K562 (cell line): ENCODE data around the gene VPS18. TPM values are rescaled to one million over a fixed set of nuclear protein-coding genes. Genes with fewer than 3 reads are reported as not detected.

Experiments used
- BRD9 ChIP-seq: fragments of 450-650 bp; IDR thresholded peaks from 2 replicates; pipeline ENCODE4 v1.6.1; 2018; ENCODE audit warnings: low read depth; ENCODE audit not compliant: partially characterized antibody
- CAMTA2 ChIP-seq: fragments of 250-450 bp; sonication (Bioruptor Pico); conservative IDR thresholded peaks from 2 replicates; pipeline ENCODE4 v1.5.1; 2022
- CTBP1 ChIP-seq: fragments of 450-650 bp; IDR thresholded peaks from 2 replicates; pipeline ENCODE4 v1.6.1; 2016; ENCODE audit warnings: borderline replicate concordance
- ELF1 ChIP-seq: fragments of 200-800 bp; sonication (Bioruptor generic); IDR thresholded peaks from 2 replicates; pipeline ENCODE4 v1.6.1; 2016; ENCODE audit warnings: missing genetic modification characterization, missing compliant biosample characterization
- ETV1 ChIP-seq: fragments of 450-650 bp; conservative IDR thresholded peaks from 2 replicates; pipeline ENCODE4 v1.6.1; 2016; ENCODE audit warnings: missing genetic modification characterization, control low read depth, low read depth, missing compliant biosample characterization
- GABPB1 ChIP-seq: sonication (generic); formaldehyde crosslinking; IDR thresholded peaks from 2 replicates; pipeline ENCODE4 v1.8.0; 2022; ENCODE audit warnings: mild to moderate bottlenecking, missing genetic modification reagents
- KDM4B ChIP-seq, 2 experiments: fragments of 450-650 bp in 1 of 2; sonication (generic) in 1 of 2; IDR thresholded peaks; 2 replicates each; pipeline ENCODE4 v1.6.1; 2016 to 2017; ENCODE audit warnings: borderline replicate concordance in 2 of 2, antibody characterized with exemption in 1 of 2, low read depth in 1 of 2, mild to moderate bottlenecking in 1 of 2
- MTA2 ChIP-seq: fragments of 450-650 bp; IDR thresholded peaks from 2 replicates; pipeline ENCODE4 v1.6.1; 2016; ENCODE audit warnings: low read depth
- NELFE ChIP-seq: IDR thresholded peaks from 2 replicates; pipeline ENCODE4 v1.6.1; 2011; ENCODE audit warnings: mild to moderate bottlenecking; ENCODE audit not compliant: insufficient read depth, insufficient read length
- STAG1 ChIP-seq: sonication (generic); formaldehyde crosslinking; IDR thresholded peaks from 2 replicates; pipeline ENCODE4 v1.5.0; 2020; ENCODE audit warnings: missing genetic modification reagents, borderline replicate concordance
- TRIM24 ChIP-seq, 2 experiments: fragments of 450-650 bp; IDR thresholded peaks; 2 replicates each; pipeline ENCODE4 v1.6.1; 2016
- ZBTB2 ChIP-seq: fragments of 450-650 bp; IDR thresholded peaks from 2 replicates; pipeline ENCODE4 v1.6.1; 2016; ENCODE audit warnings: antibody characterized with exemption
- ZNF140 ChIP-seq: fragments of 250-450 bp; sonication (Bioruptor Pico); IDR thresholded peaks from 2 replicates; pipeline ENCODE4 v1.8.0; 2021; ENCODE audit warnings: moderate library complexity, mild to moderate bottlenecking, inconsistent platforms
- ZNF263 ChIP-seq: sonication (generic); formaldehyde crosslinking; IDR thresholded peaks from 2 replicates; pipeline ENCODE4 v1.8.0; 2022; ENCODE audit warnings: mild to moderate bottlenecking, missing genetic modification reagents, borderline replicate concordance
- polyA plus RNA-seq, 8 experiments: library from polyadenylated mRNA; depleted of rRNA in 4 of 8; stranded (reverse) in 5 of 8; unstranded in 3 of 8; fragments of >200 nt; fragmentation: Nextera tagmentation in 2 of 8; fragmentation: Illumina TruSeq in 1 of 8; extraction: Ambion mirVana in 2 of 8; extraction: Trizol in 1 of 8; gene quantifications; 2 replicates each; pipeline versions ENCODE4 v1.2.1 to v1.2.3, GENCODE V29; 2011 to 2014; ENCODE audit warnings: inconsistent platforms in 1 of 8, missing spikeins in 1 of 8
- total RNA-seq, 7 experiments: library from RNA; depleted of rRNA in 6 of 7; stranded (reverse); fragments of >200 nt in 6 of 7; fragmentation: Illumina TruSeq in 2 of 7; extraction: Trizol in 2 of 7; gene quantifications; 2 replicates each; pipeline versions ENCODE4 v1.2.1 to v1.2.3, GENCODE V29; 2011 to 2021; ENCODE audit warnings: low replicate concordance in 1 of 7
- TF ChIP-seq, protein P1 (sequence below): fragments of 450-650 bp; IDR thresholded peaks from 2 replicates; pipeline ENCODE4 v1.6.1; 2016; ENCODE audit warnings: mild to moderate bottlenecking, moderate library complexity

Gene VPS18
- total and polyA plus RNA-seq, 9 of the 15 experiments (the other 6 are each of a cell fraction or from before 2014, with no cell fraction given), result 0.73 to 19.9 (median 8.5) TPM

DNA sequence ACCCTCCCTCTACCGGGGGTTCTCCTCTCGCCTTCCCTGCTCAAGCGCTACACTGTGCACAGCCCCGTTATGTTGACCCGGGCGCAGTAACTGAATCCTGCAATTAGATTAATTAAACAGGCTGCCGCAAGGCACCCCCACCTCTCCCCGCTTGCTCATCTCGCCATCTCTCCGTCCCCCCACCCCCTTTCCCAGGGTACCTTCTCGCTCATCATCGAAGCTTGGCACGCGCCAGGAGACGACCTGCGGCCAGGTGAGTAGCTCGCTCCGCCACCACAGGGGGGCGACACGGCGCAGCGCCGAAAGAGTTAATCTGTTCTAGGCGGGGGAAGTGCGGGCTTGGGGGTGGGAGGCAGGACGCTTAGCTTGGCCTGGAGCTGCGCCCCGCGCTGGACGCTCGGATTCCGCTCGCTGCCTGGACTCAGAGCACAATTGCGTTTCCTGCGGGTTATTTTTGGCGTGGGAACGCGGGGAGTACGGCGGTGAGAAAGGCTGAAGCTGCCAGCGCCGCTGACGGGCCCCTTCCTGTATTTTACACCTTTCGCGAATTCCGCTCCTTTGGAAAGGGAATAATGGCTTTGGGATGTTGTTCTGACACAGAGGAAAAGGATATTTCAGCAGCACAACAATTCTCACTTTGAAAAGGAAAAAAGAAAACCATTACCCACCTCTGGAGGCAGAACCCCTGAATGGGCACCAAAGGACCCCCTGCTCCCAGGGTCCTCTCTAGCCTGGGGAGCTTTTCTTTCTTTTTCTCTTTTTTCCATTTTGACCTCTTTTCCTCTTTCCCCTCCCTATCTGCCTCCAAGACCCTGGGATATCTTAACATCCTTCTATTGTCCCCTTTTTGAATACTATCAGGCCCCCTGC lies 36.4 kb downstream of the VPS18 start (continued):
- TF ChIP-seq ZNF263, result peak; percentile 56
- no peak for TF ChIP-seq BRD9
- peak; percentile 16 to 45; a peak in 2 of 4 replicates for TF ChIP-seq TRIM24 (IDR thresholded peaks at IDR 0.05)
- peak; percentile 85 for TF ChIP-seq CTBP1
- no peak for TF ChIP-seq ELF1 (tag)
- TF ChIP-seq, protein P1, sequence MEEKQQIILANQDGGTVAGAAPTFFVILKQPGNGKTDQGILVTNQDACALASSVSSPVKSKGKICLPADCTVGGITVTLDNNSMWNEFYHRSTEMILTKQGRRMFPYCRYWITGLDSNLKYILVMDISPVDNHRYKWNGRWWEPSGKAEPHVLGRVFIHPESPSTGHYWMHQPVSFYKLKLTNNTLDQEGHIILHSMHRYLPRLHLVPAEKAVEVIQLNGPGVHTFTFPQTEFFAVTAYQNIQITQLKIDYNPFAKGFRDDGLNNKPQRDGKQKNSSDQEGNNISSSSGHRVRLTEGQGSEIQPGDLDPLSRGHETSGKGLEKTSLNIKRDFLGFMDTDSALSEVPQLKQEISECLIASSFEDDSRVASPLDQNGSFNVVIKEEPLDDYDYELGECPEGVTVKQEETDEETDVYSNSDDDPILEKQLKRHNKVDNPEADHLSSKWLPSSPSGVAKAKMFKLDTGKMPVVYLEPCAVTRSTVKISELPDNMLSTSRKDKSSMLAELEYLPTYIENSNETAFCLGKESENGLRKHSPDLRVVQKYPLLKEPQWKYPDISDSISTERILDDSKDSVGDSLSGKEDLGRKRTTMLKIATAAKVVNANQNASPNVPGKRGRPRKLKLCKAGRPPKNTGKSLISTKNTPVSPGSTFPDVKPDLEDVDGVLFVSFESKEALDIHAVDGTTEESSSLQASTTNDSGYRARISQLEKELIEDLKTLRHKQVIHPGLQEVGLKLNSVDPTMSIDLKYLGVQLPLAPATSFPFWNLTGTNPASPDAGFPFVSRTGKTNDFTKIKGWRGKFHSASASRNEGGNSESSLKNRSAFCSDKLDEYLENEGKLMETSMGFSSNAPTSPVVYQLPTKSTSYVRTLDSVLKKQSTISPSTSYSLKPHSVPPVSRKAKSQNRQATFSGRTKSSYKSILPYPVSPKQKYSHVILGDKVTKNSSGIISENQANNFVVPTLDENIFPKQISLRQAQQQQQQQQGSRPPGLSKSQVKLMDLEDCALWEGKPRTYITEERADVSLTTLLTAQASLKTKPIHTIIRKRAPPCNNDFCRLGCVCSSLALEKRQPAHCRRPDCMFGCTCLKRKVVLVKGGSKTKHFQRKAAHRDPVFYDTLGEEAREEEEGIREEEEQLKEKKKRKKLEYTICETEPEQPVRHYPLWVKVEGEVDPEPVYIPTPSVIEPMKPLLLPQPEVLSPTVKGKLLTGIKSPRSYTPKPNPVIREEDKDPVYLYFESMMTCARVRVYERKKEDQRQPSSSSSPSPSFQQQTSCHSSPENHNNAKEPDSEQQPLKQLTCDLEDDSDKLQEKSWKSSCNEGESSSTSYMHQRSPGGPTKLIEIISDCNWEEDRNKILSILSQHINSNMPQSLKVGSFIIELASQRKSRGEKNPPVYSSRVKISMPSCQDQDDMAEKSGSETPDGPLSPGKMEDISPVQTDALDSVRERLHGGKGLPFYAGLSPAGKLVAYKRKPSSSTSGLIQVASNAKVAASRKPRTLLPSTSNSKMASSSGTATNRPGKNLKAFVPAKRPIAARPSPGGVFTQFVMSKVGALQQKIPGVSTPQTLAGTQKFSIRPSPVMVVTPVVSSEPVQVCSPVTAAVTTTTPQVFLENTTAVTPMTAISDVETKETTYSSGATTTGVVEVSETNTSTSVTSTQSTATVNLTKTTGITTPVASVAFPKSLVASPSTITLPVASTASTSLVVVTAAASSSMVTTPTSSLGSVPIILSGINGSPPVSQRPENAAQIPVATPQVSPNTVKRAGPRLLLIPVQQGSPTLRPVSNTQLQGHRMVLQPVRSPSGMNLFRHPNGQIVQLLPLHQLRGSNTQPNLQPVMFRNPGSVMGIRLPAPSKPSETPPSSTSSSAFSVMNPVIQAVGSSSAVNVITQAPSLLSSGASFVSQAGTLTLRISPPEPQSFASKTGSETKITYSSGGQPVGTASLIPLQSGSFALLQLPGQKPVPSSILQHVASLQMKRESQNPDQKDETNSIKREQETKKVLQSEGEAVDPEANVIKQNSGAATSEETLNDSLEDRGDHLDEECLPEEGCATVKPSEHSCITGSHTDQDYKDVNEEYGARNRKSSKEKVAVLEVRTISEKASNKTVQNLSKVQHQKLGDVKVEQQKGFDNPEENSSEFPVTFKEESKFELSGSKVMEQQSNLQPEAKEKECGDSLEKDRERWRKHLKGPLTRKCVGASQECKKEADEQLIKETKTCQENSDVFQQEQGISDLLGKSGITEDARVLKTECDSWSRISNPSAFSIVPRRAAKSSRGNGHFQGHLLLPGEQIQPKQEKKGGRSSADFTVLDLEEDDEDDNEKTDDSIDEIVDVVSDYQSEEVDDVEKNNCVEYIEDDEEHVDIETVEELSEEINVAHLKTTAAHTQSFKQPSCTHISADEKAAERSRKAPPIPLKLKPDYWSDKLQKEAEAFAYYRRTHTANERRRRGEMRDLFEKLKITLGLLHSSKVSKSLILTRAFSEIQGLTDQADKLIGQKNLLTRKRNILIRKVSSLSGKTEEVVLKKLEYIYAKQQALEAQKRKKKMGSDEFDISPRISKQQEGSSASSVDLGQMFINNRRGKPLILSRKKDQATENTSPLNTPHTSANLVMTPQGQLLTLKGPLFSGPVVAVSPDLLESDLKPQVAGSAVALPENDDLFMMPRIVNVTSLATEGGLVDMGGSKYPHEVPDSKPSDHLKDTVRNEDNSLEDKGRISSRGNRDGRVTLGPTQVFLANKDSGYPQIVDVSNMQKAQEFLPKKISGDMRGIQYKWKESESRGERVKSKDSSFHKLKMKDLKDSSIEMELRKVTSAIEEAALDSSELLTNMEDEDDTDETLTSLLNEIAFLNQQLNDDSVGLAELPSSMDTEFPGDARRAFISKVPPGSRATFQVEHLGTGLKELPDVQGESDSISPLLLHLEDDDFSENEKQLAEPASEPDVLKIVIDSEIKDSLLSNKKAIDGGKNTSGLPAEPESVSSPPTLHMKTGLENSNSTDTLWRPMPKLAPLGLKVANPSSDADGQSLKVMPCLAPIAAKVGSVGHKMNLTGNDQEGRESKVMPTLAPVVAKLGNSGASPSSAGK, result peak; percentile 86
- TF ChIP-seq ZBTB2, result peak; percentile 90
- TF ChIP-seq CAMTA2 (CRISPR knock-in tag), result no peak
- TF ChIP-seq NELFE, result no peak
- no peak for TF ChIP-seq ETV1 (tag)
- TF ChIP-seq ZNF140, result no peak
- peak in 1 of 2 experiments; percentile 31; a peak in 1 of 4 replicates for TF ChIP-seq KDM4B (IDR thresholded peaks at IDR 0.05; ENCODE audit: borderline replicate concordance in 2 of 2, low read depth in 1 of 2)
- 0 out of 2 replicates have a peak, but pooled peaks have one; percentile 50 for TF ChIP-seq GABPB1 (CRISPR knock-in tag)
- no peak for TF ChIP-seq STAG1 (CRISPR knock-in tag)
- TF ChIP-seq MTA2, result peak; percentile 25; the same call in 1 of the 2 replicates
